Fibroblast of skin of right biceps (primary cell): ENCODE results near the gene SERPINB6.
"Not testable (repeated sequence)": the region's sequence is repeated elsewhere in the genome, so short reads cannot be mapped to it uniquely, and the experiment has no call there.

ENCODE experiments used
- DNase-seq: peaks from one replicate; pipeline ENCODE4 v3.0.0-alpha.2; 2013

SERPINB6 gene

DNA sequence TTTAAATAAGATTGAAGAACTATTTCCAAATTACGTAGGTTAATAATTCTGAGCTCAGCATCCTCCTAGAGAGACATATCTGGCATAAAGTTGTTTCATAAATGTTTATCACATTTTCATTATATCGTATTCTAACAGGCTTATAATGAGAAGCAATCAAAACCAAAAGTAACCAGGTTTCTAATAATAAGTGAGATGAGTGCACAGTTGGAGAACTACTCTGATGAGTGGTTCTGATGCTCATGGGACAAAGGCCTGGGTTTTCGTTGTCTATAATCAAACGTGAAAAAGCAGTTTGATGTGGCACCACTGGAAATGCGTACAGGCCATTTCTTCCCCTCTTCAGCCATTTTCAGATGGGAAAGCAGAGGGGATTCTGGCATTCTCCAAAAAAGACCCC lies 4.7 kb upstream of the SERPINB6 start:
- no peak for DNase-seq

DNA sequence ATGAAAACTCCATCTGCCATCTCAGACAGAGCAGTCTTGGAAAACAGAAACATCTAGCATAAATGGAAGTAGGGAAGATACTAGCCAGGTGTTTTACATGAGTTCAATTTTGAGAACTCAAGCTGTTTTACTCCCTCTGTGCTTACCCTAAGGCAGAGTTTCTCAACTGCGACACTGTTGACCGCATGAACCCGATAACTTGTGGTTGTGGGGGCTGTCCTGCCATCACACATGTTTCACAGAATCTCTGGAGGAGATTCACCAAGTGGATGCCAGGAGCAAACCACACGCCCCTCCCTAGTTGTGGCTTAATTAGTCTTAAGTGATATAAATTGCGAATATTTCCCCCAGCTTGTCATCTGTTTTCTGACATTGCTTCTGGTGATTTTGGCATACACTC lies 2.3 kb upstream of the SERPINB6 start:
- peak; percentile 82 for DNase-seq

DNA sequence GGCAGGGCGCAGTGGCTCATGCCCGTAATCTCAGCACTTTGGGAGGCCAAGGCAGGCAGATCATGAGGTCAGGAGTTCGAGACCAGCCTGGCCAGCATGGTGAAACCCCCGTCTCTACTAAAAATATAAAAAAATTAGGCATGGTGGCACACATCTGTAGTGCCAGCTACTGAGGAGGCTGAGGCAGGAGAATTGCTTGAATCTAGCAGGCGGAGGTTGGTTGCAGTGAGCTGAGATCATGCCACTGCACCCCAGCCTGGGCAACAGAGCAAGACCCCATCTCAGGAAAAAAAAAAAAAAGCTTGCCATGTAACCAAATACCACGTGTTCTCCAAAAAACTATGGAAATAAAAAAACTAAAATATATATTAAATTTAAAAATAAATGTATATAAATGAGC lies 1.8 kb upstream of the SERPINB6 start:
- DNase-seq, result not testable (repeated sequence)

DNA sequence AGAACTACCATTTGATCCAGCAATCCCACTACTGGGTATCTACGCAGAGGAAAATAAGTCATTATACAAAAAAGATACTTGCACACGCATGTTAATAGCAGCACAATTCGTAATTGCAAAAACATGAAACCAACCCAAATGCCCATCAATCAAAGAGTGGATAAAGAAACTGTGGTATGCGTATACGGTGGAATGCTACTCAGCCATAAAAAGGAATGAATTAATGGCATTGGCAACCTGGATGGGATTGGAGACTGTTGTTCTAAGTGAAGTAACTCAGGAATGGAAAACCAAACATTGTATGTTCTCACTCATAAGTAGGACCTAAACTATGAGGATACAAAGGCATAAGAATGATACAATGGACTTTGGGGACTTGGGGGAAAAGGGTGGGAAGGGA lies 1.3 kb upstream of the SERPINB6 start:
- not testable (repeated sequence) for DNase-seq

GRCh38 chr6:2972219-2972487 lies 786 bp upstream of the SERPINB6 start:
- not testable (repeated sequence) for DNase-seq

GRCh38 chr6:2970753-2971419 lies 481 bp downstream of the SERPINB6 start:
- DNase-seq, result no peak

DNA sequence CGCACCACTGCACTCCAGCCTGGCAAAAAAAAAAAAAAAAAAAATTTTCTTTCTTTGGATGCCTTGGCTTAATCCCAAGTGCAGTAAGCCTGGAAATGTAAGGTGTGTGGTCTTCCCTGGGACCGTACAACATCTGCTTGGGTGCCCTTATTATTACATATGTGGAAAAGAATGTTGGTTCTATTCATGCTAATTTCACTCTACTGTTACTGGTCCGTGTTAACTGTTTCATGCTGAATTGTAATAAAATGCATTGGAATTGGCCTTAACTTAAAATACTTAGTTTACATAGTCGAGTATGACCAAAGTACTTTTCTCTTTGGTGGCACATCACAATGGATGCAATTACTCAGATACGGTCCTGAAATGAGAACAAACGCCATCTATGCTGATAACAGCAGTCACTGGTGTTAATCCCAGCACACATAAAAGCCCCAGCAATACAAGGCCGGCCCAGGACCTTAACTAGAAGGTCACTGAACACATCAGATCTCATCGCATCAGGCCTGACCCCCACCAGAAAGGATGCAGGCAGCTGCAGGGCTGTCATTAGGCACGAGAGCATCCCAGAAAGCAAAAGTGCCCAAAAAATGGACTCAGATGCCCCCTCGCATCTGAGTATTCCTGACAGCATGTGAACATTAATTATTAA lies 1.2 kb downstream of the SERPINB6 start:
- DNase-seq, result no peak

- no peak for DNase-seq
Measured at GRCh38 chr6:2969549-2969948, 1.8 kb downstream of the SERPINB6 start.

DNA sequence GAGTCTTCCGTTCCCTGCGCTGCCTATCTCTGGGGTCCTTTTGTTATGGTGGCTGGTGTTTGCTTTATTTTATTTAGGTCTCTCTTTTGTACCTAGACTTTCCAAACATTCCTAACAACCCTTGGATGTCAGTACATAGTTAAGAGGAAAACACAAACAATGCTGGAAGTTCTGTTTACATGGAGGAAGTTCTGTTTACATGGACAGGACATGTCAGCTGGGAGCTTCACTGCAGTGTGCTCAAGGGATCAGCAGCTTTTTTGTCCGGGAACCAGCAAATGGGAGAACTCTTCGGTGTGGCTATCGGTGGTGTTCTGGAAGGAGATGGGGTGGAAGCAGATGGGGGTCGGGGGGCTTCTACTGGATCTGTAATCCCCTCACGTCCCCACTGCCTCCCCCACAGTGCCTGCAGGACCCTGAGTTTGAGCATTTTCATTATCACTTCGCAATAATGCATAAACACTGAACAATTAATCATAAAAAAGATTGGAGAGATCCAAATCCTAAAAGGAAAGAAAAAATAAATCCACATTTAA lies 2.7 kb downstream of the SERPINB6 start:
- no peak for DNase-seq

- DNase-seq, result no peak
Measured at GRCh38 chr6:2967936-2968335, 3.4 kb downstream of the SERPINB6 start.

DNA sequence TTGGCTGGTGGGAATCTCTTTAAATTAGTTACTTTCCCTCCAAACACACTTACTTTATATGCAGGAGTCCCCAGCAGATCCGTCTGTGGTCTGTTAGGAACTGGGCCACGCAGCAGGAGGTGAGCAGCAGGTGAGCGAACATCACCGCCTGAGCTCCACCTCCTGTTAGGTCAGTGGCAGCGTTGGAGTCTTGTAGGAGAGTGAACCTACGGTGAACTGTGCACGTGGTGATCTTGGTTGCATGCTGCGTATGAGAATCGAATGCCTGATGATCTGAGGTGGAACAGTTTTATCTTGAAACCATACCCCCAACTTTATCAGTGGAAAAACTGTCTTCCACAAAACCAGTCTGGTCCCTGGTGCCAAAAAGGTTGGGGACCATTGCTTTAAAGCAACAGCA lies 5.0 kb downstream of the SERPINB6 start:
- DNase-seq, result no peak

DNA sequence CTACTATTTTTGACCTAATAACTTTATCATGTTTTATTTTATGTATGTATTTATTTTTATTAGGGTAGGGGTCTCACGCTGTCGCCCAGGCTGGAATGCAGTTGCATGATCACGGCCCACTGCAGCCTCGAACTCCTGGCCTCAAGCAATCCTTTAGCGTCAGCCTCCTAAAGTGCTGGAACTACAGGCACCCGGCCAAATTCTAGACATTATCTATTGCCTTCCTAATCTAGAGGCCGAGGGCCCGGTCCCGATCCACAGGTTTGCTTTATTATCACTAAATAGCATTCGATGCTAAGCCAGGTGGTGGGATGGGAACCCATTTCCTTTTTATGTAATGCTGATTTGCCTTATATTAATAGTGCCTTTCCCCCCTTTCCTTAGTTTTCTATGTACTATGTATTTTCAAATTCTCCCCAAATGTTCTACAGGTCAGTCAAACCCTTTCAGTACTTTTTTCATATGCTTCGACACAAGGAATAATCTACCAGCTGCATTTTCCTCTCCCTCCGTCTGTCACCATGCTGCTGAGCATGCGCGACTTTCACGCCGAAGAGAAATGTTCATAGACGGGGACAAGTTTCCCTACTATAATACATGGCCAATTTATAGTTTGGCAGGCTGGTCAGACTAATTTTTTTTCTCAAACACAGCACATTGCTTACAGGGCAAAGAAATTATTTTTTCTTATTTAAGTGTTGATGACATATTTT lies 6.4 kb downstream of the SERPINB6 start:
- no peak for DNase-seq

GRCh38 chr6:2963756-2964155 lies 7.6 kb downstream of the SERPINB6 start:
- no peak for DNase-seq

- no peak for DNase-seq
Measured at GRCh38 chr6:2962636-2963035, 8.7 kb downstream of the SERPINB6 start.

DNA sequence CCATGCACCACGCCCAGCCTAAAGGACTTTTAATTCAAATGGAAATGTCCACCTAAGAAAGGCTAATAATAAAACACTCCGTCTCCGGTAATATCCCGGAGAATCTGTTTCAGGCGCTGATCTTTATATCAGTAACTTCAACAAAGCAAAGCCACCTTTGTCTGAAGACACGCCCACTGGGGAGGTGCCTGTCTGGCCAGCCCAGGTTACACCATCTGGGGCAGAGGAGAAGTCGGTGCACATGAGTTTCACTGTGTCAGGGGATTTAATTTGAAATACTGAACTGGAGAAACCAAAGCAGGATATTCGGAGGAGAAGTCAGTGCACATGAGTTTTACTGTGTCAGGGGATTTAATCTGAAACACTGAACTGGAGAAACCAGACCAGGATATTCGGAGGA lies 9.4 kb downstream of the SERPINB6 start:
- DNase-seq, result no peak

DNA sequence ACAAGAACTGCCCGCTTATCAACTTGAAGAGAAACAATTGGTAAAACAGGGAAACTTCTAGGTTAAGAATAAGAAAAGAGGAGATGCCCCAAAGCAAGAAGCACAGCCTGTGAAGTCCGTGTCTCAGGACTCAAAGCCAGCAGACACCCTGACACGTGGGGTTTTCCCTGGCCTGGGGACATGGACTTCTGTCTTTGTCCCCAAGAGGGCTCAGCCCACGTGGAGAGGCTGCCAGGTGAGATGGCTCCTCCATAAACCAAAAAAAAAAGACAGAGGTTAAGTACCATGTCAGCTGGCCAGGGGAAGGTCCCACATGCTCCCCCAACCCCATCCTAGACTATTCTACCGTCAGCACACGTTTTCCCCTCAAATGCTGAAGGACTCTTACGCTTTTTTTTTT lies 9.9 kb downstream of the SERPINB6 start:
- DNase-seq, result no peak

DNA sequence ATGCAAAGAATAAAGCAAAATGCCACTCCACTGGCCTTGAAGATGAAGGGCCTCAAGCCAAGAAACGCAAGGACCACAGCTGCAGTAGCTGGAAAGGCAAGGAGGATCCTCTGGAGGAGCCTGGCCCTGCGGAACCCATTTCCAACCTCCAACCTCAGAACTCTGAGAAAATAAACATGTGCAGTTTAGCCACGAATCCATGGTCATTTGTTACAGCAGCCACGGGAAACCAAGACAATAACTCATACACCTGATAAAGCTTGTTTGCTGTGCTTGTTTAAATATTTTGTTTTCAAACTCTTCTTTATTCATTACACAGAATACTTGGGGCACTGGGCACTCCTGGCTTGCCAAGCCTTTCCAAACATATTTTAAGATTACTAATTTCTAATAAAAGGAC lies 10.4 kb downstream of the SERPINB6 start:
- no peak for DNase-seq

- DNase-seq, result peak; percentile 91
Measured at GRCh38 chr6:2959909-2960719, 11.3 kb downstream of the SERPINB6 start.

DNA sequence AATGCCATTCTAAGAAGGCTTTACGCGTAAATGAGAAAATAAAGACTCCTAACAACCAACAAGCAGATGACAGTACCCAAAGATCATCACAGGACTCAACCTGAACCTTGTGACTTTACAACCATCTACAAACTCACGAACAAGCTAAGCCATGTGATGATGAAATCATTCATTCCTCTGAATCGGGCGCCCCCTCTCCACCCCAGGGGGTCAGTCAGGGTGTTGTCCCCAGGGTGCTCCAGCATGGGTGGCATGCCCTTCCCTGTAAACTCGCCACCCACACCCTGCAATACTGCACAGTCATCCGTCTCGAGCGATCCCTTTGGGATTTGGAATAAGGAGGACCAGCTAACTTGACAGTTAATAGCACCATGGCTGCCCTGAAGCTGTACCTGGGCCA lies 12.6 kb downstream of the SERPINB6 start:
- no peak for DNase-seq

DNA sequence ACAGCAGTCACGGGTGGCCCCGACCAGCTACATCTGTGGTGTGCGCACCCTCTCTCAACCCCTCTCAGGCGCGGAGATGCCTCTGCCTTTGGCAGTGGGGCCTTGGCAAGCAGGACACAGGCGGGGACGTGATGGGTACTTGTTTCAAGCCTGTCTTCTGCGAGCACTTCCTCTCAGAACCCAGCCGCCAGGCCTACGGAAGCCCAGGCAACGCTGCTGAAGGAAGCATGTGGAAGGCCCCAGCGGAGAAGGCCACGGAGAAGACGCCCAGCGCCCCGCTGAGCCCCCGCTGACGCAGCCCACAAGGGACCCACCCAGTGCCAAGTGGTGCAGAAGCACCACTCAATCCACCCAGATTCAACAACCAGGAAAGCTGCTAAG lies 13.0 kb downstream of the SERPINB6 start:
- DNase-seq, result no peak

DNA sequence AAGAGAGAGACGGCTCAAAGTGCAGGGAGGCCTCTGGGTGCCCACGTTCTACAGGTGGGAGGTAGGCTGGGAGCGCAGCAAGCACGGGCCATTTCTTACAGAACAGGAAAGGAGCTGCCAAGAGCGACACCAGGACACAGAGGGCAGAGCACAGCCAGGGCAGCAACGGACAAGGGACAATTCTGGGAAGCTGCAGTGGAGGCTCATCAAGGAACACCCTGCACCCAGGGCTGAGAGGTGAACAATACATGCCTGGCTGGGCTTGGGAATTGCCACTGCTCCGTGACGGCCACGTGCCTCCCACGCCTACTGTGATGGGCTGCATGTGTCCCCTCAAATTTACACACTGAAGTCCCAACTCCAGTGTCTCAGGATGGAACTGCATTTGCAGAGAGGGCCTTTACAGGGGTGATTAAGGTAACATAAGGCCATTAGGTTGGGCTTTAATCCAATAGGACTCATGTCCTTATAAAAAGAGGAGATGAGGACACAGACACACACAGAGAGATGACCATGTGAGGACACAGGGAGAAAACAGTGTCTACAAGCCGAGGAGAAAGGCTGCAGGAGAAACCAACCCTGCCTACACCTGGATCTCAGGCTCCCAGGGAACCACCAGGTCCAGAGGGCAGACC lies 13.6 kb downstream of the SERPINB6 start:
- no peak for DNase-seq

GRCh38 chr6:2956930-2957685 lies 14.3 kb downstream of the SERPINB6 start:
- DNase-seq, result no peak
